Pancreas (tissue), 10 donors: ENCODE data around the gene PNMT. TPM values are rescaled to one million over a fixed set of nuclear protein-coding genes. Genes with fewer than 3 reads are reported as not detected.

Source experiments
- ATAC-seq, 4 donors: fragments of 200-7000 bp; cut with Tn5 transposase; one replicate each; pipeline versions ENCODE4 v1.8.0 to v1.9.1; 2020; ENCODE audit warnings: mild to moderate bottlenecking in 4 of 4, moderate library complexity in 4 of 4
- DNase-seq, 6 donors: peaks; one replicate each; pipeline ENCODE4 v3.0.0-alpha.2; 2020
- FAIRE-seq: peaks from 2 replicates; lab custom pipeline; 2012; peaks lifted over from hg19 to GRCh38; lab: Jason Lieb, UNC
- H3K27ac ChIP-seq, 4 donors: fragments of 200-600 bp; sonication (generic); 1 replicate in 3 of 4; 2 replicates in 1 of 4; pipeline versions ENCODE4 v1.5.0 to v1.8.0; 2020
- H3K27me3 ChIP-seq, 4 donors: fragments of 200-600 bp; one replicate each; pipeline ENCODE4 v1.8.0; 2021
- H3K36me3 ChIP-seq, 3 donors: fragments of 200-600 bp; sonication (generic) in 1 of 3; one replicate each; pipeline versions ENCODE4 v1.5.0 to v1.8.0; 2020 to 2021
- H3K4me1 ChIP-seq, 3 donors: fragments of 200-600 bp; one replicate each; pipeline ENCODE4 v1.8.0; 2021
- H3K4me3 ChIP-seq, 4 donors: fragments of 200-600 bp; sonication (generic) in 2 of 4; one replicate each; pipeline versions ENCODE4 v1.5.0 to v1.8.0; 2020 to 2021
- H3K9me3 ChIP-seq, 4 donors: fragments of 200-600 bp; one replicate each; pipeline ENCODE4 v1.8.0; 2021
- CTCF ChIP-seq, 4 donors: fragments of 200-600 bp; sonication (generic) in 3 of 4; IDR thresholded peaks; one replicate each; pipeline versions ENCODE4 v1.5.0 to v1.8.0; 2021; ENCODE audit warnings: antibody characterized with exemption in 4 of 4
- WGBS, 2 donors: extraction: QIAGEN DNeasy Blood & Tissue Kit; methylation state at CpG; one replicate each; pipeline ENCODE4 v1.1.7; 2013; 5-methylcytosine and 5-hydroxymethylcytosine counted together
- intact Hi-C, 3 donors: fragments of 100-400 bp; cut with DNase I; formaldehyde crosslinking; loops; one replicate each; pipeline versions ENCODE4 v1.11.1 to v1.14.2; 2022
- polyA plus RNA-seq, 2 donors: library from polyadenylated mRNA; stranded (reverse); fragments of 200-250 nt; gene quantifications; one replicate each; pipeline ENCODE4 v1.2.3, GENCODE V29; 2013
- total RNA-seq, 6 donors: library from RNA; stranded (reverse); fragmentation: NEBNext Ultra II Directional in 4 of 6; extraction: Animal tissue kit (Norgen Biotek cat#: 25700) in 4 of 6; gene quantifications; one replicate each; pipeline versions ENCODE4 v1.2.1 to v1.2.4, GENCODE V29; 2021 to 2023
- donor health status: healthy with polysubstance abuse.
- donor health status: DM: no; HTN: no; CAD: no; lungs with moderate emphysema.
- donor health status: DM: no; HTN: no; CAD: no.
- donor health status: control.
- donor health status: control.
- donor health status: Bipolar disorder and iron deficiency.
- donor health status: DM: yes; HTN: yes; CAD: no.
- donor health status: DM: no; HTN: no; CAD: no.
- donor health status: DM: no; HTN: no; CAD: no.
- donor health status: DM: yes; HTN: yes; CAD: no.

The PNMT gene
- total and polyA plus RNA-seq, 8 donors = 0.16 to 11.7 (median 0.64) TPM; not detected in 3

DNA sequence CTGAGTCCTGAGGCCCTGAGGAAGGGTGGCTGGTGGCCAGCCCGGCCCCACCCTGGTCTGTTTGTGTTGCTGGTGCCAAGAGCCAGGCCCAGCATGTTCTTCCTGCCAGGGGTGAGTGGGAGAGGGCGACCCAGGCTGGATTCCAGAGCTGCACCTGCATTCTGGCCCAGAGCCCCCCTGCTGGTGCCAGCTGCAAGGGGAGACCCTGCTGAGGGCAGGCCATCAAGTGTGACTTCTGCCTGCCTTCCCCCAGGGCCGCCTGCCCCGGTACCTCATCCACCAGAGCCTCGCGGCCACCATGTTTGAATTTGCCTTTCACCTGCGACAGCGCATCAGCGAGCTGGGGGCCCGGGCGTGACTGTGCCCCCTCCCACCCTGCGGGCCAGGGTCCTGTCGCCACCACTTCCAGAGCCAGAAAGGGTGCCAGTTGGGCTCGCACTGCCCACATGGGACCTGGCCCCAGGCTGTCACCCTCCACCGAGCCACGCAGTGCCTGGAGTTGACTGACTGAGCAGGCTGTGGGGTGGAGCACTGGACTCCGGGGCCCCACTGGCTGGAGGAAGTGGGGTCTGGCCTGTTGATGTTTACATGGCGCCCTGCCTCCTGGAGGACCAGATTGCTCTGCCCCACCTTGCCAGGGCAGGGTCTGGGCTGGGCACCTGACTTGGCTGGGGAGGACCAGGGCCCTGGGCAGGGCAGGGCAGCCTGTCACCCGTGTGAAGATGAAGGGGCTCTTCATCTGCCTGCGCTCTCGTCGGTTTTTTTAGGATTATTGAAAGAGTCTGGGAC is 5.5 kb upstream of the PNMT start:
- H3K4me3 ChIP-seq = no peak overlapping the region
- 88 to 91% methylated on average over 22 of the region's 22 CpGs for WGBS, 2 donors
- no peaks in the 10 kb centered on the region for H3K9me3 ChIP-seq
- DNase-seq (peak in 1 of 6 donors; percentile 13), FAIRE-seq (no peak), ATAC-seq (no peak)
- no peak for TF ChIP-seq CTCF (IDR thresholded peaks at IDR 0.05)
- no peaks in the 10 kb centered on the region for H3K4me1 ChIP-seq
- H3K27me3 ChIP-seq = no peaks in the 10 kb centered on the region
- no peak overlapping the region for H3K27ac ChIP-seq
- H3K36me3 ChIP-seq = peaks cover 0 to 9% (median 0%) of the 10 kb centered on the region in 3 donors
- intact Hi-C loops = no loop called here

GRCh38 chr17:39663340-39663687 is 4.9 kb upstream of the PNMT start:
- ATAC-seq (no peak), DNase-seq (no peak), FAIRE-seq (no peak)
- intact Hi-C loops = no loop called here
- Histone ChIP-seq H3K27me3 (no peaks in the 10 kb centered on the region), H3K4me3 (no peak overlapping the region), H3K4me1 (peaks cover 0 to 2% (median 0%) of the 10 kb centered on the region in 3 donors), H3K27ac (no peak overlapping the region), H3K36me3 (peaks cover 0 to 9% (median 0%) of the 10 kb centered on the region in 3 donors), H3K9me3 (no peaks in the 10 kb centered on the region)
- 82 to 86% methylated on average over 4 of the region's 4 CpGs for WGBS, 2 donors
- TF ChIP-seq CTCF (IDR thresholded peaks at IDR 0.05) = no peak

GRCh38 chr17:39663688-39664580 is 4.3 kb upstream of the PNMT start:
- Histone ChIP-seq H3K4me3 (no peak overlapping the region), H3K36me3 (peaks cover 0 to 9% (median 0%) of the 10 kb centered on the region in 3 donors), H3K4me1 (peaks cover 0 to 5% (median 0%) of the 10 kb centered on the region in 3 donors), H3K9me3 (no peaks in the 10 kb centered on the region), H3K27me3 (no peaks in the 10 kb centered on the region), H3K27ac (no peak overlapping the region)
- TF ChIP-seq CTCF (IDR thresholded peaks at IDR 0.05) = no peak
- intact Hi-C loops = no loop called here
- FAIRE-seq (no peak), DNase-seq (no peak), ATAC-seq (peak in 1 of 4 donors; percentile 4)
- WGBS, 2 donors = 62 to 64% methylated on average over 17 of the region's 17 CpGs

DNA sequence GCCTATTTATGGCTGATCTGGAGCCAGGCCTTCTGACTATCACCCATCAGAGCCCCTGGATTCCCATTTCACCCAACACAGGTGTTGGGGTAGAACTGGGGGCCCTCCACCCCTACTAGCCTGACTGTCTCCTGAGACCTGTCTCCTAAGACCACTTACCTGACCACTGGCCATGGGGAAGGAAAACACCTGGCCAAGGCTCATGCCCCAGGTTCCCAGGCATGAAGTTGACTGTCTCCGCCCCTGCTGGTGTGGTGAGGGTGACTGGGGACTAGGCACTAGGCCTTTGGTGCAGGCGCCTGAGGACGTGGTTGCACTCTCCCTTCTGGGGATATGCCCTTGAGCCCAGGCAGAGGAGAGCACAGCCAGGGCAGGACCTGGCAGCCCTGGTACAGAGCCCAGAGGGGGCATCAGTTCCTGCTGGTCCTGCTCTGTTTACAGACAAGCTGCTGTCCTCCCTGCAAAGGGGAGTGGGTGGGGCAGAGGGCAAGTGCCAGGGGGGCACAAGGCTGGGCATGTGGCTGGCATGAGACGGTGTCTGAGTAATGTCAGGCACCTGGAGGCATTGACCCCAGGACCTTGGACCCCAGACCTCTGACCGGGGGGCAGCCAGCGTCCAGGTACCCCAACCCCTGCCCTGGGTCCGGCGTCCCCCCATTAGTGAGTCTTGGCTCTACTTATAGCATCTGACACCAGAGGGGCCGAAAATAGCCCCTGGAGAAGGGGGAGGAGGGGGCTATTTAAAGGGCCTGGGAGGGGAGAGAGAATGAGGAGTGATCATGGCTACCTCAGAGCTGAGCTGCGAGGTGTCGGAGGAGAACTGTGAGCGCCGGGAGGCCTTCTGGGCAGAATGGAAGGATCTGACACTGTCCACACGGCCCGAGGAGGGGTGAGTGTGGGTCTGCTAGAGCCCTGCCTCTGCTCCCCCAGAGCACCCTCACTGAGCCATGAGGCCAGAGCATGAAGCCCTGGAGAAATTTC is 3.4 kb upstream of the PNMT start, which contains the start of gene TCAP:
Gene TCAP (plus strand): TSS at position 769 of the 981 bp plus-strand sequence. CDS start 11 bp downstream, at position 780.
- Histone ChIP-seq H3K4me3 (no peak within 1 kb of the TSS), H3K4me1 (peaks cover 0 to 5% (median 0%) of the 10 kb centered on the region in 3 donors), H3K27ac (no peak within 1 kb of the TSS), H3K36me3 (peaks cover 0 to 9% (median 0%) of the 10 kb centered on the region in 3 donors), H3K27me3 (no peaks in the 10 kb centered on the region), H3K9me3 (no peaks in the 10 kb centered on the region)
- FAIRE-seq = no peak
- ATAC-seq = no peak
- TF ChIP-seq CTCF (IDR thresholded peaks at IDR 0.05) = no peak
- 37 to 41% methylated on average over 15 of the region's 15 CpGs for whole genome bisulfite sequencing, 2 donors
- intact Hi-C loops = no loop called here
- peak in 1 of 6 donors; percentile 12 for DNase-seq
